RWPE1 (cell line): ENCODE measurements around the gene HYDIN.

Source experiments
- CTCF ChIA-PET: fragments of 350-600 bp; sonication (Branson Sonifier 250); formaldehyde crosslinking; extraction: SDS; loops from one replicate; lab custom pipeline; 2021; lab: Yijun Ruan, JAX
- POLR2A ChIA-PET: fragments of 400-600 bp; formaldehyde crosslinking; extraction: SDS; loops from one replicate; lab custom pipeline; 2020; ENCODE audit warnings: antibody characterized with exemption; ENCODE audit not compliant: low non-redundant PET; lab: Yijun Ruan, JAX
- DNase-seq: peaks from one replicate; pipeline ENCODE4 v3.0.0; 2012; ENCODE audit warnings: low spot score
- H3K27ac ChIP-seq: fragments of 450-650 bp; 2 replicates; pipeline ENCODE4 v1.5.1; 2017
- CTCF ChIP-seq: fragments of 450-650 bp; conservative IDR thresholded peaks from 2 replicates; pipeline ENCODE4 v1.5.1; 2017; ENCODE audit warnings: low read depth, mild to moderate bottlenecking

Gene HYDIN

DNA sequence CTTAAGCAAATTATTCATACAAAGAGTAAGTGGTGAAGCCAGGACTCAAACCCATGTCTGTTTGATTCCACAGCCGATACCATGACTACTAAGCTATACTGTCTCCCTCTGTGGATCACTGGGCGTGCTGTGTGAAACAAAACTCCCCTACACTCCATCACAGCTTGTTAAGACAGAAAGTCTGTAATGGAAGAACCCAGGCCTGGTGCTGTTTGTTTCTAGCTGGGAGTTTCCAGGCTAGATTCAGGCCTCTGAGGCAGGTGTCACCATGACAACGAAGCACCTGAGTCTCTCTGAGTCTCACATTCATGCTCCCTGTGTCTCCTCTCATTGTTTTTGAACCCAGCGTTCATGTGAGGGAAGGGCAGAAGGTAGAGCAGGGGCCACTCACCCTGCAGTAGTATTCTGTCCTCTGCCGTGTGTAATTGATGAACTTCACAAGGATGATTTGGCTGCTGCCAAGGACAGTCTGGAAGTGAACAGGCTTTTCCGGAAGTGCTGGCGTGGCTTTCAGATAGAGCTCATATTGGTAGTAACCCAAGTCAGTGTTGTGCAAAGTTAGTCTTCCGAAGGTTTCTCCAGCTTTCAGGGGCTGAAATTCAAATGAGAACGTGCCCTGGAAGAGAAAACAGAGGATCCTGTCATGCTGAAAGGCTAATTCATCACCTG, 421.0 kb downstream of the HYDIN start:
- DNase-seq, result no peak
- POLR2A ChIA-PET, result no interaction called here
- H3K27ac ChIP-seq, result no peak overlapping the region
- TF ChIP-seq CTCF, result no peak
- CTCF ChIA-PET, result interaction anchor here (0.7 kb wide), 1 partner anchor 154 kb away, joined by 3 read pairs; no protein-coding TSS in a partner anchor

- POLR2A ChIA-PET, result no interaction called here
- no peak overlapping the region for H3K27ac ChIP-seq
- CTCF ChIA-PET, result no interaction called here
- no peak for TF ChIP-seq CTCF
- no peak for DNase-seq
Measured at GRCh38 chr16:70808371-70808770, 422.2 kb downstream of the HYDIN start.

- CTCF ChIA-PET, result no interaction called here
- TF ChIP-seq CTCF, result no peak
- H3K27ac ChIP-seq, result no peak overlapping the region
- peak; percentile 39 for DNase-seq
- POLR2A ChIA-PET, result no interaction called here
Measured at GRCh38 chr16:70805787-70806186, 424.7 kb downstream of the HYDIN start.

DNA sequence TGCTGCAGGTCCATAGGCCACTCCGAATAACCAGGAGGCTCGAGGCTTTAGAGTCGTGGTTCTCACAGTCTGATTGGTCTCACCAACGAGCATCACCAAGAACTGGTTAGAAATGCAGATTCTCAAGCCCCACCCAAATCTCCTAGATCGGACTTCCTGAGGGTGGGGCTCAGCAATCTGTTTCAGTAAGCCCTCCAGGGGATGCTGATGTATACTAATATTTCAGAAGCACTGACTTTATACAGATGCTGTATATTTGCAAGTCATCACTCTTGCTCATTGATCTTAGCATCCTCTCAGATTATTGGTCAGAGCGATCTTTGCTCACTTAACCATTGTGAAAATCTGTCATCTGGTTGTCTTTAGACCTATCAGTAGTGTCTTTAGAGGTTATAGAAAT, 425.1 kb downstream of the HYDIN start:
- ChIA-PET POLR2A (no interaction called here), CTCF (no interaction called here)
- DNase-seq, result no peak
- TF ChIP-seq CTCF, result no peak
- H3K27ac ChIP-seq, result no peak overlapping the region

- TF ChIP-seq CTCF, result no peak
- ChIA-PET CTCF (interaction anchor here (0.6 kb wide), 2 partner anchors 656 to 820 kb away, joined by 3 read pairs; no protein-coding TSS in a partner anchor), POLR2A (no interaction called here)
- DNase-seq, result peak; percentile 43
- H3K27ac ChIP-seq, result peak overlapping the region; percentile 61; the same call in 1 of the 2 replicates
Measured at GRCh38 chr16:70804734-70805169, 425.8 kb downstream of the HYDIN start.

GRCh38 chr16:70804153-70804733, 426.3 kb downstream of the HYDIN start:
- CTCF ChIA-PET, result interaction anchor here (0.6 kb wide), 1 partner anchor 820 kb away, joined by 3 read pairs; no protein-coding TSS in a partner anchor
- DNase-seq, result peak; percentile 68
- no peak for TF ChIP-seq CTCF
- POLR2A ChIA-PET, result no interaction called here
- H3K27ac ChIP-seq, result peak overlapping the region; percentile 61; the same call in 1 of the 2 replicates
